Measurements from ENCODE around the gene MPZL1. TPM values are rescaled to one million over a fixed set of nuclear protein-coding genes. Genes with fewer than 3 reads are reported as not detected.

The MPZL1 gene
- total RNA-seq, 1 experiment from 2014 or later, result 52.9 TPM

DNA sequence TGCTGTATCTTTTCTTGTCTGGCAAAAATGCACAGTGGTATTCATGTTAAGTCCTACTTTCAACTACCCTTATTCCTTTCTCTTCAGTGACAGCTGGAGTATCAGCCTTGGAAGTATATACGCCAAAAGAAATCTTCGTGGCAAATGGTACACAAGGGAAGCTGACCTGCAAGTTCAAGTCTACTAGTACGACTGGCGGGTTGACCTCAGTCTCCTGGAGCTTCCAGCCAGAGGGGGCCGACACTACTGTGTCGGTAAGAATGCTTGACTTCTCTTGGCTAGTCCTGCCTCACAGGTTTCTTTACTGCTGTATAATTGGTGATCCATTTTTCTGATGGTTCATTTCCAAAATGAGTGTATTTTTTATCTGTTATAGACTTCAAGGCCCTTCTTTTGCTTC, 43.7 kb downstream of the MPZL1 start:
- H3K9me3 ChIP-seq (ENCODE audit: control insufficient read depth in 1 of 2, insufficient read depth in 1 of 2, low read depth in 1 of 2, low read length in 2 of 2), result no peaks in the 10 kb centered on the region
- intact Hi-C loops (cut with micrococcal nuclease), result no loop called here
- H3K4me2 ChIP-seq (ENCODE audit: low read length), result no peak overlapping the region
- TF ChIP-seq, protein P1, sequence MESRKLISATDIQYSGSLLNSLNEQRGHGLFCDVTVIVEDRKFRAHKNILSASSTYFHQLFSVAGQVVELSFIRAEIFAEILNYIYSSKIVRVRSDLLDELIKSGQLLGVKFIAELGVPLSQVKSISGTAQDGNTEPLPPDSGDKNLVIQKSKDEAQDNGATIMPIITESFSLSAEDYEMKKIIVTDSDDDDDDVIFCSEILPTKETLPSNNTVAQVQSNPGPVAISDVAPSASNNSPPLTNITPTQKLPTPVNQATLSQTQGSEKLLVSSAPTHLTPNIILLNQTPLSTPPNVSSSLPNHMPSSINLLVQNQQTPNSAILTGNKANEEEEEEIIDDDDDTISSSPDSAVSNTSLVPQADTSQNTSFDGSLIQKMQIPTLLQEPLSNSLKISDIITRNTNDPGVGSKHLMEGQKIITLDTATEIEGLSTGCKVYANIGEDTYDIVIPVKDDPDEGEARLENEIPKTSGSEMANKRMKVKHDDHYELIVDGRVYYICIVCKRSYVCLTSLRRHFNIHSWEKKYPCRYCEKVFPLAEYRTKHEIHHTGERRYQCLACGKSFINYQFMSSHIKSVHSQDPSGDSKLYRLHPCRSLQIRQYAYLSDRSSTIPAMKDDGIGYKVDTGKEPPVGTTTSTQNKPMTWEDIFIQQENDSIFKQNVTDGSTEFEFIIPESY (IDR thresholded peaks at IDR 0.05; ENCODE audit: extremely low read depth, insufficient replicate concordance, low read length), result no peak
- TF ChIP-seq, protein P2, sequence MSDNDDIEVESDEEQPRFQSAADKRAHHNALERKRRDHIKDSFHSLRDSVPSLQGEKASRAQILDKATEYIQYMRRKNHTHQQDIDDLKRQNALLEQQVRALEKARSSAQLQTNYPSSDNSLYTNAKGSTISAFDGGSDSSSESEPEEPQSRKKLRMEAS (IDR thresholded peaks at IDR 0.05), result no peak
- TF ChIP-seq SIN3A (IDR thresholded peaks at IDR 0.05; ENCODE audit: low read depth), result no peak
- TF ChIP-seq EGR1 (IDR thresholded peaks at IDR 0.05; ENCODE audit: low read depth), result no peak
- TF ChIP-seq EZH2 (IDR thresholded peaks at IDR 0.05), result no peak
- TF ChIP-seq SP1 (IDR thresholded peaks at IDR 0.05; ENCODE audit: low read depth), result no peak
- no peak for TF ChIP-seq POLR2AphosphoS5 (IDR thresholded peaks at IDR 0.05; ENCODE audit: low read depth, low read length)
- no peak for TF ChIP-seq POLR2A (IDR thresholded peaks at IDR 0.05; ENCODE audit: borderline replicate concordance, extremely low read depth, insufficient read depth, insufficient read length)
- no peak for TF ChIP-seq FOSL1 (IDR thresholded peaks at IDR 0.05; ENCODE audit: low read depth)
- no peak for TF ChIP-seq SRF (IDR thresholded peaks at IDR 0.05; ENCODE audit: low read depth)
- H3K27me3 ChIP-seq (ENCODE audit: insufficient read depth, low read length), result no peaks in the 10 kb centered on the region
- H3K36me3 ChIP-seq (ENCODE audit: control insufficient read depth in 1 of 2, insufficient read depth in 2 of 2, low read length in 2 of 2), result peaks cover 3 to 4% of the 10 kb centered on the region in 2 experiments; a peak in 1 of 4 replicates
- H3K9me2 ChIP-seq (ENCODE audit: insufficient read depth), result no peaks in the 10 kb centered on the region
- no peaks in the 10 kb centered on the region for H3K4me1 ChIP-seq (ENCODE audit: control insufficient read depth in 1 of 2, insufficient read depth in 2 of 2, low read length in 2 of 2)
- peaks cover 28% of the 10 kb centered on the region; the same call in 1 of the 2 replicates for H3K79me2 ChIP-seq (ENCODE audit: insufficient read depth, low read length)
- RAD21 ChIA-PET (ENCODE audit: low non-redundant PET in 1 of 2, low total read pairs in 2 of 2, uncharacterized antibody in 2 of 2, unreplicated experiment in 2 of 2), result no interaction called here
- no TSS peak for BruUV-seq (replicated peaks)
- CTCF ChIA-PET, result no interaction called here
- H2AFZ ChIP-seq (ENCODE audit: low read depth, low read length, poor library complexity, severe bottlenecking), result no peak overlapping the region
- POLR2A ChIA-PET, result no interaction called here
- ATAC-seq, result no peak
- no peak overlapping the region for H3K4me3 ChIP-seq (replicated peaks in 1 of 2; ENCODE audit: low read depth in 1 of 2, low read length in 2 of 2)
- no peak overlapping the region for H3K9ac ChIP-seq (ENCODE audit: low read length)
- no peak overlapping the region for H3K27ac ChIP-seq (ENCODE audit: low read depth, low read length)
- H4K20me1 ChIP-seq (ENCODE audit: insufficient read depth), result no peaks in the 10 kb centered on the region
- no peak for DNase-seq (ENCODE audit: low read depth, low spot score)
